ENCODE measurements around the gene BAG1. TPM values are rescaled to one million over a fixed set of nuclear protein-coding genes. Genes with fewer than 3 reads are reported as not detected.

BAG1 gene
- polyA plus RNA-seq, 3 donors from 2014 or later = 94.7 to 164 (median 137) TPM

- Mint-ChIP-seq H3K4me1 (no peaks in the 10 kb centered on the region), H3K27ac (no peak overlapping the region), H3K9me3 (no peaks in the 10 kb centered on the region), H3K27me3 (ENCODE audit: low read depth in 3 of 3) (peaks cover 0 to 6% (median 0%) of the 10 kb centered on the region in 3 donors), H3K36me3 (no peaks in the 10 kb centered on the region), H3K4me3 (no peak overlapping the region)
- DNase-seq = no peak
Measured at GRCh38 chr9:33209394-33209793, 55.1 kb downstream of the BAG1 start.

GRCh38 chr9:33202552-33203201 lies 61.8 kb downstream of the BAG1 start:
- Mint-ChIP-seq H3K27me3 (ENCODE audit: low read depth in 3 of 3) (peaks cover 2 to 20% (median 3%) of the 10 kb centered on the region in 3 donors), H3K36me3 (no peaks in the 10 kb centered on the region), H3K4me3 (peak overlapping the region; percentile 24 to 82 (median 74)), H3K27ac (peak overlapping the region; percentile 85 to 98 (median 89)), H3K9me3 (no peaks in the 10 kb centered on the region), H3K4me1 (peaks cover 15 to 16% of the 10 kb centered on the region in 2 donors)
- DNase-seq = peak; percentile 79 to 85 (median 81)

Other genes with a start within 250 kb of the BAG1 start
- 100 to 1,000 TPM in 1 of 3 donors, 10 to 100 TPM in 2; 64.2 to 108 (median 95.2) TPM for gene DNAJA1, start 239.4 kb downstream of the BAG1 start, polyA plus RNA-seq
- gene SMU1, start 188.0 kb downstream of the BAG1 start, polyA plus RNA-seq = 10 to 100 TPM; 15.5 to 35.7 (median 22.5) TPM
- gene B4GALT1, start 97.4 kb downstream of the BAG1 start, polyA plus RNA-seq = 10 to 100 TPM; 21.7 to 49.2 (median 44.2) TPM
- not detected for gene SPINK4, start 24.5 kb downstream of the BAG1 start, polyA plus RNA-seq
- 10 to 100 TPM; 44.0 to 66.2 (median 57.6) TPM for gene CHMP5, start 341 bp upstream of the BAG1 start, polyA plus RNA-seq
- gene NFX1, start 25.8 kb upstream of the BAG1 start, polyA plus RNA-seq = 10 to 100 TPM in 2 of 3 donors, 1 to 10 TPM in 1; 8.8 to 27.0 (median 11.8) TPM
- gene AQP7, start 137.9 kb upstream of the BAG1 start, polyA plus RNA-seq = not detected
- 1 to 10 TPM; 5.2 to 7.9 (median 5.4) TPM for gene AQP3, start 182.9 kb upstream of the BAG1 start, polyA plus RNA-seq
- gene NOL6, start 209.2 kb upstream of the BAG1 start, polyA plus RNA-seq = 10 to 100 TPM in 2 of 3 donors, 1 to 10 TPM in 1; 9.7 to 21.7 (median 18.8) TPM

All from immature natural killer cell (primary cell).